Measurements from ENCODE around the gene ADGRA3. TPM values are rescaled to one million over a fixed set of nuclear protein-coding genes. Genes with fewer than 3 reads are reported as not detected.

ADGRA3 gene
- total and polyA plus RNA-seq, 2 of the 13 experiments (the other 11 are each of a cell fraction or from before 2014, with no cell fraction given) = 32.2 to 40.8 TPM

- TF ChIP-seq AHDC1 (CRISPR knock-in tag; IDR thresholded peaks at IDR 0.05; ENCODE audit: borderline replicate concordance) (peak; percentile 22; the same call in 1 of the 2 replicates), DBP (CRISPR knock-in tag; IDR thresholded peaks at IDR 0.05; ENCODE audit: not compliant biosample characterization) (no peak), ZNF558 (CRISPR knock-in tag; IDR thresholded peaks at IDR 0.05; ENCODE audit: borderline replicate concordance) (peak; percentile 57; the same call in 1 of the 2 replicates), ZBTB20 (CRISPR knock-in tag; IDR thresholded peaks at IDR 0.05; ENCODE audit: borderline replicate concordance, low read depth) (peak; percentile 50; the same call in 1 of the 2 replicates), HOXA5 (CRISPR knock-in tag; IDR thresholded peaks at IDR 0.05) (no peak), ZNF557 (CRISPR knock-in tag; IDR thresholded peaks at IDR 0.05) (peak; percentile 94), ZNF619 (CRISPR knock-in tag; IDR thresholded peaks at IDR 0.05) (0 out of 2 replicates have a peak, but pooled peaks have one; percentile 39), CREB3 (CRISPR knock-in tag; IDR thresholded peaks at IDR 0.05) (0 out of 2 replicates have a peak, but pooled peaks have one; percentile 35), UBTF (CRISPR knock-in tag; IDR thresholded peaks at IDR 0.05) (peak; percentile 82), ZNF768 (CRISPR knock-in tag; IDR thresholded peaks at IDR 0.05) (peak; percentile 49; the same call in 1 of the 2 replicates), NFKBIZ (CRISPR knock-in tag; IDR thresholded peaks at IDR 0.05) (peak; percentile 60; the same call in 1 of the 2 replicates), RCOR2 (CRISPR knock-in tag; IDR thresholded peaks at IDR 0.05) (0 out of 2 replicates have a peak, but pooled peaks have one; percentile 20), ZNF615 (CRISPR knock-in tag; IDR thresholded peaks at IDR 0.05; ENCODE audit: borderline replicate concordance) (0 out of 2 replicates have a peak, but pooled peaks have one; percentile 47), MED1 (CRISPR knock-in tag; IDR thresholded peaks at IDR 0.05) (peak; percentile 62; the same call in 1 of the 2 replicates), ZNF256 (CRISPR knock-in tag; conservative IDR thresholded peaks at IDR 0.05) (peak; percentile 70; the same call in 1 of the 2 replicates), SMAD9 (CRISPR knock-in tag; IDR thresholded peaks at IDR 0.05) (no peak), PBX2 (CRISPR knock-in tag; IDR thresholded peaks at IDR 0.05) (no peak), ZNF75D (CRISPR knock-in tag; IDR thresholded peaks at IDR 0.05; ENCODE audit: borderline replicate concordance) (no peak)
Measured at GRCh38 chr4:22515145-22515887, 550 bp downstream of the ADGRA3 start (continued).
